ACC112 (cell line): Measurements from ENCODE around the gene EHHADH.
A peak's percentile ranks its signal among the peaks of the same experiment; 100 is the strongest.

Experiments
- H2AFZ ChIP-seq: fragments of 200-600 bp; sonication (generic); one replicate; pipeline ENCODE4 v1.6.0; 2017; ENCODE audit warnings: antibody characterized with exemption, low read length; ENCODE audit not compliant: unreplicated experiment
- H3K27ac ChIP-seq: fragments of 200-600 bp; sonication (generic); 2 replicates; pipeline ENCODE4 v1.5.1; 2014; ENCODE audit warnings: low read depth, mild to moderate bottlenecking, antibody characterized with exemption, low read length, moderate library complexity
- H3K27me3 ChIP-seq: fragments of 200-600 bp; sonication (generic); 2 replicates; pipeline ENCODE4 v1.6.1; 2014; ENCODE audit warnings: mild to moderate bottlenecking, antibody characterized with exemption, low read length, moderate library complexity, mixed read lengths; ENCODE audit not compliant: insufficient read depth
- H3K36me3 ChIP-seq: fragments of 200-600 bp; sonication (generic); 2 replicates; pipeline ENCODE4 v1.6.1; 2016; ENCODE audit warnings: mild to moderate bottlenecking, antibody characterized with exemption, low read length, moderate library complexity, mixed read lengths; ENCODE audit not compliant: insufficient read depth
- H3K4me1 ChIP-seq: fragments of 200-600 bp; sonication (generic); one replicate; pipeline ENCODE4 v1.6.1; 2016; ENCODE audit warnings: low read length, mixed read lengths; ENCODE audit not compliant: insufficient read depth, unreplicated experiment, control insufficient read depth
- H3K4me3 ChIP-seq: fragments of 200-600 bp; sonication (generic); 2 replicates; pipeline ENCODE4 v1.5.1; 2014; ENCODE audit warnings: mild to moderate bottlenecking, low read depth, low read length
- H3K79me2 ChIP-seq: fragments of 200-600 bp; sonication (generic); one replicate; pipeline ENCODE4 v1.6.0; 2016; ENCODE audit warnings: low read length; ENCODE audit not compliant: control insufficient read depth, unreplicated experiment, insufficient read depth

EHHADH gene

GRCh38 chr3:185216607-185216958, 37.3 kb downstream of the EHHADH start:
- H3K27me3 ChIP-seq, result no peaks in the 10 kb centered on the region
- peak overlapping the region; percentile 69 for H3K4me3 ChIP-seq
- H3K36me3 ChIP-seq, result no peaks in the 10 kb centered on the region
- H3K27ac ChIP-seq, result peak overlapping the region; percentile 17
- peak overlapping the region; percentile 98 for H2AFZ ChIP-seq
- H3K4me1 ChIP-seq, result peaks cover 9% of the 10 kb centered on the region
- no peaks in the 10 kb centered on the region for H3K79me2 ChIP-seq

- H3K27me3 ChIP-seq, result no peaks in the 10 kb centered on the region
- H2AFZ ChIP-seq, result peak overlapping the region; percentile 98
- H3K27ac ChIP-seq, result peak overlapping the region; percentile 17
- peak overlapping the region; percentile 69 for H3K4me3 ChIP-seq
- H3K79me2 ChIP-seq, result no peaks in the 10 kb centered on the region
- H3K36me3 ChIP-seq, result no peaks in the 10 kb centered on the region
- peaks cover 9% of the 10 kb centered on the region for H3K4me1 ChIP-seq
Observed at GRCh38 chr3:185215873-185216606, 37.8 kb downstream of the EHHADH start.

- Histone ChIP-seq H2AFZ (no peak overlapping the region), H3K27me3 (no peaks in the 10 kb centered on the region), H3K27ac (no peak overlapping the region), H3K4me1 (peaks cover 9% of the 10 kb centered on the region), H3K79me2 (no peaks in the 10 kb centered on the region), H3K4me3 (no peak overlapping the region), H3K36me3 (no peaks in the 10 kb centered on the region)
Observed at GRCh38 chr3:185212559-185212958, 41.3 kb downstream of the EHHADH start.

GRCh38 chr3:185212086-185212485, 41.8 kb downstream of the EHHADH start:
- H2AFZ ChIP-seq, result no peak overlapping the region
- no peaks in the 10 kb centered on the region for H3K36me3 ChIP-seq
- H3K4me1 ChIP-seq, result peaks cover 9% of the 10 kb centered on the region
- no peak overlapping the region for H3K4me3 ChIP-seq
- no peaks in the 10 kb centered on the region for H3K27me3 ChIP-seq
- no peak overlapping the region for H3K27ac ChIP-seq
- no peaks in the 10 kb centered on the region for H3K79me2 ChIP-seq

GRCh38 chr3:185210621-185211142, 43.2 kb downstream of the EHHADH start:
- no peak overlapping the region for H2AFZ ChIP-seq
- H3K4me3 ChIP-seq, result no peak overlapping the region
- H3K79me2 ChIP-seq, result no peaks in the 10 kb centered on the region

GRCh38 chr3:185208823-185209222, 45.0 kb downstream of the EHHADH start:
- no peak overlapping the region for H3K27ac ChIP-seq
- H3K79me2 ChIP-seq, result no peaks in the 10 kb centered on the region
- H3K27me3 ChIP-seq, result no peaks in the 10 kb centered on the region
- H3K4me1 ChIP-seq, result no peaks in the 10 kb centered on the region
- no peak overlapping the region for H3K4me3 ChIP-seq
- H3K36me3 ChIP-seq, result no peaks in the 10 kb centered on the region
- no peak overlapping the region for H2AFZ ChIP-seq

More at GRCh38 chr3:185210621-185211142, 43.2 kb downstream of the EHHADH start:
- no peak overlapping the region for H3K27ac ChIP-seq
- H3K36me3 ChIP-seq, result no peaks in the 10 kb centered on the region
- H3K27me3 ChIP-seq, result no peaks in the 10 kb centered on the region
- H3K4me1 ChIP-seq, result no peaks in the 10 kb centered on the region

- Histone ChIP-seq H3K27me3 (no peaks in the 10 kb centered on the region), H3K79me2 (no peaks in the 10 kb centered on the region), H3K4me1 (no peaks in the 10 kb centered on the region), H3K4me3 (no peak overlapping the region), H3K27ac (no peak overlapping the region), H3K36me3 (no peaks in the 10 kb centered on the region), H2AFZ (no peak overlapping the region)
Observed at GRCh38 chr3:185207931-185208746, 45.7 kb downstream of the EHHADH start.

GRCh38 chr3:185207481-185207880, 46.4 kb downstream of the EHHADH start:
- Histone ChIP-seq H3K36me3 (no peaks in the 10 kb centered on the region), H3K27ac (no peak overlapping the region), H3K4me1 (no peaks in the 10 kb centered on the region), H3K79me2 (no peaks in the 10 kb centered on the region), H3K4me3 (no peak overlapping the region), H2AFZ (no peak overlapping the region), H3K27me3 (no peaks in the 10 kb centered on the region)

GRCh38 chr3:185205865-185206264, 48.0 kb downstream of the EHHADH start:
- Histone ChIP-seq H3K4me1 (peaks cover 3% of the 10 kb centered on the region), H2AFZ (no peak overlapping the region), H3K27ac (no peak overlapping the region), H3K4me3 (no peak overlapping the region), H3K27me3 (no peaks in the 10 kb centered on the region), H3K36me3 (no peaks in the 10 kb centered on the region), H3K79me2 (no peaks in the 10 kb centered on the region)

GRCh38 chr3:185204894-185205293, 49.0 kb downstream of the EHHADH start:
- Histone ChIP-seq H3K4me3 (no peak overlapping the region), H3K27ac (no peak overlapping the region), H3K4me1 (peaks cover 9% of the 10 kb centered on the region), H3K27me3 (no peaks in the 10 kb centered on the region), H2AFZ (no peak overlapping the region), H3K79me2 (no peaks in the 10 kb centered on the region), H3K36me3 (no peaks in the 10 kb centered on the region)
